Retinal pigment epithelial cell (primary cell): Measurements from ENCODE around the gene POM121L2.
A peak's percentile ranks its signal among the peaks of the same experiment; 100 is the strongest.

Source experiments
- DNase-seq: peaks from one replicate; pipeline ENCODE4 v3.0.0-alpha.2; 2010; ENCODE audit warnings: low read depth
- H3K4me3 ChIP-seq: 2 replicates; pipeline ENCODE4 v1.5.1; 2011; ENCODE audit warnings: mild to moderate bottlenecking, low read length, control low read depth, moderate library complexity
- TF ChIP-seq, protein P1 (sequence below): conservative IDR thresholded peaks from 2 replicates; pipeline ENCODE4 v1.5.1; 2011; ENCODE audit warnings: low read depth, low read length, control low read depth, inconsistent platforms

Gene POM121L2

DNA sequence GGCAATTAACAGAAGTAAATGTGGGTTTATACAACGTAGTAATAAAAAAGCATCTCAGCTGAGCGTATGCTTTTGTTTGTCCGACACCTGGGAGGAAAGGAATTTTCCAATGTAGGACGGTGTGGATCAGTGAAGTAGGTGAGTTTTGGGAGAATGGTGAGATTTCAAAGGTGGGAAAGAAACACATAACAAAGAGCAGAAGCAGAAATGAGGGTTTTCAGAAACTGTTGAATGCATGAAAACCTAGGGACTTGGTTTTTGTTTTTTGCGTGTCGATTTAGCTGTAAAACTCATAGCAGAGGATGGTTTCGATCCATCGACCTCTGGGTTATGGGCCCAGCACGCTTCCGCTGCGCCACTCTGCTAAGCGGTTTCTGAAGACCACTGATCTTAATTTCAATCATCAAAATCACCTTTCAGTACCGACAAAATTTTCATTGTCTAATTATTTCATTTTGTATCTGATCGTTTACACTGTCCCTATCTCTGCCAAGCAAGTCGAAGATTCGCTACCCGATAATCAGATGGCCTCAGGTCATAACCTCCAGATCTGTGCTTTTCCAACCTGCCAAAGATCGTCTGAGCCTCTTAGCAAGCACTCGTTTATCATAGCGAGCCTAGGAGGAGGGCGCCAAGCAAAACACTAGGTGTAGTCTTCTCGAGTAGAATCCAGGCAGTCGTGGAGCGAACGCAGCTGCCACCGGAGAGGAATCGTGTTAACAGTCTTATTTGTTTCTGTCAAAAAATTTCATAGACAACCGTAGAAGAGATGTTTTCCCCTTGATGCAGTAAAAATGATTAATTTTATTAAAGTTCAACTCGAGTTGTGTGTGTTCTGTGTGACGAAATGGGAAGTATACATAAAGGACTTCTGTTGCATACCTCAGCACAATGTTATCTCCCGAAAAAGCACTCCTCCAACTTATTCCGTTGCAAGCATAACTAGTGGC lies 20.9 kb upstream of the POM121L2 start:
- TF ChIP-seq, protein P1, sequence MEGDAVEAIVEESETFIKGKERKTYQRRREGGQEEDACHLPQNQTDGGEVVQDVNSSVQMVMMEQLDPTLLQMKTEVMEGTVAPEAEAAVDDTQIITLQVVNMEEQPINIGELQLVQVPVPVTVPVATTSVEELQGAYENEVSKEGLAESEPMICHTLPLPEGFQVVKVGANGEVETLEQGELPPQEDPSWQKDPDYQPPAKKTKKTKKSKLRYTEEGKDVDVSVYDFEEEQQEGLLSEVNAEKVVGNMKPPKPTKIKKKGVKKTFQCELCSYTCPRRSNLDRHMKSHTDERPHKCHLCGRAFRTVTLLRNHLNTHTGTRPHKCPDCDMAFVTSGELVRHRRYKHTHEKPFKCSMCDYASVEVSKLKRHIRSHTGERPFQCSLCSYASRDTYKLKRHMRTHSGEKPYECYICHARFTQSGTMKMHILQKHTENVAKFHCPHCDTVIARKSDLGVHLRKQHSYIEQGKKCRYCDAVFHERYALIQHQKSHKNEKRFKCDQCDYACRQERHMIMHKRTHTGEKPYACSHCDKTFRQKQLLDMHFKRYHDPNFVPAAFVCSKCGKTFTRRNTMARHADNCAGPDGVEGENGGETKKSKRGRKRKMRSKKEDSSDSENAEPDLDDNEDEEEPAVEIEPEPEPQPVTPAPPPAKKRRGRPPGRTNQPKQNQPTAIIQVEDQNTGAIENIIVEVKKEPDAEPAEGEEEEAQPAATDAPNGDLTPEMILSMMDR: no peak
- H3K4me3 ChIP-seq: peak overlapping the region; percentile 66
- no peak for DNase-seq

- TF ChIP-seq, protein P1: no peak
- no peak overlapping the region for H3K4me3 ChIP-seq
- DNase-seq: no peak
Observed at GRCh38 chr6:27327023-27327738, 15.1 kb upstream of the POM121L2 start.

DNA sequence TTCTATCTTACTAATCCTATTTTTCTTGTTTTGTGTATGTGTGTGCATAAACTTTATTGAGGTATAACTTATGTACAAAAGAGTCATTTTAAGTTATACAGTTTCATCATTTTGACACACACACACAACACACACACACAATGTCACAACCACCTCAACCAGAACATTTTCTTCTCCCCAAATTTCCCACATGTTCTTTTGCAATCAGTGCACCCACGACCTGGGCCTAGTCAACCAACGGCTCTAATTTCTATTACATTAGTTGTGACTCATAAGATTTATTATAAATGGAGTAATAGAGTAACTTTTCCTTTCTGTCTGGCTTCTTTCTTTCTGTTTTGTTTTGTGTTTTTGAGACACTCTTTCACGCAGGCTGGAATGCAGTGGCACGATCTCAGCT lies 9.8 kb upstream of the POM121L2 start:
- TF ChIP-seq, protein P1: no peak
- H3K4me3 ChIP-seq: no peak overlapping the region
- DNase-seq: no peak

DNA sequence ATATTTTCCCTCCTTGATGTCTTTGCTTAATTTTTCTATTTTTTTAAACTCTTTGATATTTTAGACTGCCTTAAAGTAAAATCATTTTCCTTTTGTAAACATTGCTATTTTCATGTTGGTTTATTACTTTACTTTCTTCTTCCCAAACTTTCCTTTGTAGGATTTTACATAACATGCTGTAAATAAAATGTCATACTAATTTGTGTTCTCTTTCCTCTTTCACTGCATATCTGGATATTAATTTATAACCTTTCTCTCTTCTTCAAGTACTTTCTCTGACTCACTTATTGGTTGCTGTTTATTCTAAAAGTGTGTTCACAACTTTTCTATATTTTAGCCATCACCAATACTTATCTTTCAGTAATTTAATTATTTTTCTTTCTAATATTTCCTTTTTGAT lies 9.3 kb upstream of the POM121L2 start:
- no peak overlapping the region for H3K4me3 ChIP-seq
- no peak for DNase-seq
- TF ChIP-seq, protein P1: no peak

DNA sequence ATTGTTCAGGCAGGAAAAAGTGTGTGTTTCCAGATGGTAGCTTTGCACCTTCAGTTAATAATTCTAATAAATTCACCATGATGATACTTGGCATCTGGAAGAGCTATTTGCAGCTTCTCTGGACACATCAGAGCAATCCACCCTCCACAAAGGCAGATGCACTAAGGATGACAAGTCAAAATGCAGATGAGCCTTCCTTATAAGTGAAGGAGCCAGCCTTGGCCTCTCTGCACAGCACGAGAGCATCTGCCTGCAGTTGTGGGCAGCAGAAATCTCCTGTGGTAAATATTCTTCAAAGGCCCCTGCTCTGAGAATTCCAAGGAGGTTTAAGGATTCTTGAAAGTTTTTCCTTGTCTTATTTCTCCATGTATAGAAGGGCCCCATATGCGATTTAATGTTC lies 6.9 kb upstream of the POM121L2 start:
- TF ChIP-seq, protein P1: no peak
- H3K4me3 ChIP-seq: no peak overlapping the region
- DNase-seq: no peak

DNA sequence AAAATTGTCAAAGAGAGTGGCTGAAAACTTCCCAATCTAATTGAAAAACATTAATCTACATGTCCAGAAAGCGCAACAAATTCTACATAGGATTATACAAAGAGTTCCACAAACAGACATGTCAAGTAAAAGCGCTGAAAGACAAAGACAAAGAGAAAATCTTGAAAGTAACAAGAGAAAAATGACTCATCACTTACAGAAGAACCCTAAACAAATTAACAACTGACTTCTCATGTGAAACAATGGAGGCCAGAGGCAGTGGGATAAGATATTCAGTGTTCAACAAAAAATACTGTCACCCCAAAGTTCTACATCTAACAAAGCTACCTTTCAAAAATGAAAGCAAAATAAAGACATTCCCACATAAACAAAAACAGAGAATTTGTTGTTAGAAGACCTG lies 2.0 kb upstream of the POM121L2 start:
- no peak overlapping the region for H3K4me3 ChIP-seq
- TF ChIP-seq, protein P1: no peak
- no peak for DNase-seq

DNA sequence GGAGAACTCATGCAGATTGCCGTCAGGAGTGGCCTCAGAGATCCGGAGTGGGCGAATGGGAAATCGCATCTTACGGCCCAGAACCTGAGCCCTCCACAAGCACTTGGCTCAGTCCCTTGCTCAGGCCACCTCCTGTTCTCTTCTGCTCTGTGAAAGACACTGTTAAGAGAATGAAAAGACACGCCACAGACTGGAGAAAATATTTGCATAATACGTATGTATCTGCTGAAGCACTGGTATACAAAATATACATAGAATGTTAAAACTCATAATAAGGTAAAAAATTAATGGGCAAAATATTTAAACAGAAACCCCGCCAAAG lies 838 bp upstream of the POM121L2 start:
- TF ChIP-seq, protein P1: no peak

More for the DNA sequence above, 838 bp upstream of the POM121L2 start:
- no peak for DNase-seq
- H3K4me3 ChIP-seq: peak overlapping the region; percentile 58
